ENCODE measurements around the gene BORCS8.
A peak's percentile ranks its signal among the peaks of the same experiment; 100 is the strongest.

The BORCS8 gene

GRCh38 chr19:19192078-19192882 is at the start of gene BORCS8, which contains the start of gene RFXANK:
Gene BORCS8 (minus strand): TSS chr19:19192152. CDS start chr19:19192117, 35 bp downstream.
Gene RFXANK (plus strand): TSS chr19:19192258. CDS start chr19:19193947, 1,689 bp downstream.
- Histone ChIP-seq H3K9me3 (ENCODE audit: severe bottlenecking) (no peaks in the 10 kb centered on the region), H3K27ac (ENCODE audit: poor library complexity, severe bottlenecking) (peak within 1 kb of the TSS; percentile 70), H3K36me3 (ENCODE audit: low read depth) (peaks cover 16% of the 10 kb centered on the region), H3K27me3 (ENCODE audit: insufficient read depth, poor library complexity, severe bottlenecking) (no peaks in the 10 kb centered on the region), H3K4me3 (ENCODE audit: severe bottlenecking) (peak within 1 kb of the TSS; percentile 74), H3K4me1 (ENCODE audit: insufficient read depth, poor library complexity, severe bottlenecking) (no peaks in the 10 kb centered on the region)
- ATAC-seq (ENCODE audit: low read depth) (peak; percentile 88), DNase-seq (ENCODE audit: low spot score) (peak; percentile 98)
- no peak for TF ChIP-seq CTCF (IDR thresholded peaks at IDR 0.05; ENCODE audit: poor library complexity, severe bottlenecking)

DNA sequence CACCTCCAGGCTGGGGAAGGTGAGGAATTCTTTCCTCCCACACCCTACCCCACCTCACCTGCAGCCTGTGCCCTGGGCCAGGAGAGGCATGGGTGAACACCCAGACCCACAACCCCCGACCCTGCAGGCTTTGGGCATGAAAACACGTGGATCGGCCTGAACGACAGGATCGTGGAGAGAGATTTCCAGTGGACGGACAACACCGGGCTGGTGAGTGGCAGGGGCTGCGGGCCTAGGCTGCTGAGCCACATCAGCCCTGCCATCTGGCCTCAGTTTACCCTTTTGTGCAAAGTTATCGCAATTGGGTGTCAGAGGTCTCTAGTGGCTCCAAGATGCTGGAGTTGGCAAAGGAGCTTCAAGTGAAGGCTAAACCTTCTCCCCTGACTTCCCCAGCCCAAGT is 48.5 kb upstream of the BORCS8 start:
- H3K9me3 ChIP-seq (ENCODE audit: severe bottlenecking): no peaks in the 10 kb centered on the region
- DNase-seq (ENCODE audit: low spot score): no peak

GRCh38 chr19:19239675-19240074 is 47.7 kb upstream of the BORCS8 start:
- no peak for TF ChIP-seq CTCF (IDR thresholded peaks at IDR 0.05; ENCODE audit: poor library complexity, severe bottlenecking)
- H3K4me1 ChIP-seq (ENCODE audit: insufficient read depth, poor library complexity, severe bottlenecking): no peaks in the 10 kb centered on the region
- DNase-seq (ENCODE audit: low spot score) (no peak), ATAC-seq (ENCODE audit: low read depth) (no peak)
- no peaks in the 10 kb centered on the region for H3K27me3 ChIP-seq (ENCODE audit: insufficient read depth, poor library complexity, severe bottlenecking)
- H3K36me3 ChIP-seq (ENCODE audit: low read depth): no peaks in the 10 kb centered on the region
- H3K4me3 ChIP-seq (ENCODE audit: severe bottlenecking): no peak overlapping the region
- H3K27ac ChIP-seq (ENCODE audit: poor library complexity, severe bottlenecking): no peak overlapping the region
- peaks cover 5% of the 10 kb centered on the region for H3K9me3 ChIP-seq (ENCODE audit: severe bottlenecking)

More for the DNA sequence above, 48.5 kb upstream of the BORCS8 start:
- Histone ChIP-seq H3K27me3 (ENCODE audit: insufficient read depth, poor library complexity, severe bottlenecking) (no peaks in the 10 kb centered on the region), H3K4me3 (ENCODE audit: severe bottlenecking) (no peak overlapping the region), H3K27ac (ENCODE audit: poor library complexity, severe bottlenecking) (no peak overlapping the region), H3K36me3 (ENCODE audit: low read depth) (no peaks in the 10 kb centered on the region), H3K4me1 (ENCODE audit: insufficient read depth, poor library complexity, severe bottlenecking) (no peaks in the 10 kb centered on the region)
- TF ChIP-seq CTCF (IDR thresholded peaks at IDR 0.05; ENCODE audit: poor library complexity, severe bottlenecking): no peak
- no peak for ATAC-seq (ENCODE audit: low read depth)

DNA sequence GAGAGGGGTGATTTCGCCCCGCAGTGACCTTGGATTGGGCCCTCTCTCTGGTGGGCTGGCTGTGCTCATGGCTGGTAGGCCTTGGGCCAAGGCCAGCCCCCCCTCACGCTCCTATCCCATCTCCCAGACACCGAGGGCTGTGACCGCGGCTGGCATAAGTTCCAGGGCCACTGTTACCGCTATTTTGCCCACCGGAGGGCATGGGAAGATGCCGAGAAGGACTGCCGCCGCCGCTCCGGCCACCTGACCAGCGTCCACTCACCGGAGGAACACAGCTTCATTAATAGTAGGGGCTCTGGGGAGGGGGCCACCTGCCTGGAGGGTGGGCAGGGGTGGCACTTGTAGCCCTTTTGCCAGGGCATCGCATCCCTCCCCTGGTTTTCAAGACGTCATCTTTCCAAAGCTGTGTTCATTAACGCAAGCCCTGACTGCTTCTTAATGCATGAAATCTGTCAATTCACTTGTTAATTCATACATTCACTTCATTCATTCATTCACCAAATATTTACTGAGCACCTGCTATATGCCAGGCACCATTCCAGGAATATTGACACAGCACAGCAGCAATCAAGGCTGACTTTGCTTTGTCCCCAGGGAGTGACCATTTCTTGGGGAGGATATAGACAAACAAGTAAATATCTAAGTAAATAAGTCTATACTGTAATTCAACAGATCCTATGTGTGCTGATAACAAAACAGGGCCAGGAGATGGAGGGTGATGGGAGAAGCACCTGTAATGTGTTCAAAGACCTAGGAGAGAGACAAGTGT is 46.4 kb upstream of the BORCS8 start:
- no peaks in the 10 kb centered on the region for H3K36me3 ChIP-seq (ENCODE audit: low read depth)
- no peak for ATAC-seq (ENCODE audit: low read depth)
- peaks cover 11% of the 10 kb centered on the region for H3K9me3 ChIP-seq (ENCODE audit: severe bottlenecking)
- H3K4me3 ChIP-seq (ENCODE audit: severe bottlenecking): no peak overlapping the region
- H3K27ac ChIP-seq (ENCODE audit: poor library complexity, severe bottlenecking): no peak overlapping the region
- H3K27me3 ChIP-seq (ENCODE audit: insufficient read depth, poor library complexity, severe bottlenecking): no peaks in the 10 kb centered on the region
- no peak for DNase-seq (ENCODE audit: low spot score)
- H3K4me1 ChIP-seq (ENCODE audit: insufficient read depth, poor library complexity, severe bottlenecking): no peaks in the 10 kb centered on the region
- no peak for TF ChIP-seq CTCF (IDR thresholded peaks at IDR 0.05; ENCODE audit: poor library complexity, severe bottlenecking)

Data from RWPE2 (cell line).